CD4-positive, alpha-beta T cell treated with Interleukin-4 for 4 hours (primary cell): ENCODE results near the gene TLNRD1.

ENCODE experiments used
- DNase-seq: peaks from one replicate; pipeline ENCODE4 v3.0.0-alpha.2; 2020

The TLNRD1 gene

DNA sequence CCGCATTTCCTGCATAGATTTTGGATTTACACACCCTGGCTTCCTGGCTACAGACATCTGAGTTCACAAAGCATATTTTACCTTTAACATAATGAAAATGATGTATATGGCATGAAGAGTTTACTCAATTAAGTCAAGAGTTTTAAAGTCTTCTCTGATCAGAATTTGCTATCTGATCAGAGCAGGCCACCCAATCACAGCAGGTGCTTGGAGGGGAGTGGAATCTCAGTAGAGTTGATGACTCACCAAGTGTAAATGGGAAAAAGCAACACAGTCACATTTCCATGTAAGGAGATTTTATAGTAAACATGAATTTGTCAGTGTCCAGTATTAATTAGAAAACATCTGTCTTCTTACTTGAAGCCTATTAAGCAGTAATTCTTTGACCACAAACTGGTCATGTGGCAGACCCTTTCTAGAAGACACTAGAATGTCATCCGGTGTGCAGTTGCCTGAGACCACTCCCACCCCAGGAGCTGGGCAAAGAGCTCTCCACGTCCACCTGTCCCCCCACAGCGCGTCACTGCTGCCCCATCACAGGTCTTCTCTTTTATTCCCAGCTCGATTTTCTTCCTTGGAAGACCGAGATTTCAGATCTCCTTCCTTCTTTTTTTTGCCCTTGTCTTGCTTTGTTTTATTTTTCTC lies 21.9 kb upstream of the TLNRD1 start:
- DNase-seq, result no peak

- DNase-seq, result no peak
These were observed 21.1 kb upstream of the TLNRD1 start for GRCh38 chr15:80979538-80980200.

DNA sequence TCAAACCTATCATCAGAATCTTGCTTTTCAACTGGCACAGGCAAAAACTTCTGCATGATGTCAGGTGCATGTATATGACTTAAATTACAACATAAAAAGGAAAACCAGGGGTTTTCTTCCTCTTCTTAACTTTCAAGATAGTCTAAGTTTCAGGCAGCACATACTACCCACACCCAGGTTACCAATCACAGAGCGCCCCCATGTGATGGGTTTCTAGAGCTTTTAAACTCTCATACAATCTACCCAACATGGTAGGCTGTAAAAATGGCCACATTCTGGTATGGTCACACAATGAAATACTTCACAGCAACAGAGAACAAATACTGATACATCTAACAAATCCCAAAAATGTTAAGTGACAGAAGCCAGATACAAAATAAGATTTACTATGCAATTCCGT lies 18.5 kb upstream of the TLNRD1 start:
- DNase-seq, result no peak

DNA sequence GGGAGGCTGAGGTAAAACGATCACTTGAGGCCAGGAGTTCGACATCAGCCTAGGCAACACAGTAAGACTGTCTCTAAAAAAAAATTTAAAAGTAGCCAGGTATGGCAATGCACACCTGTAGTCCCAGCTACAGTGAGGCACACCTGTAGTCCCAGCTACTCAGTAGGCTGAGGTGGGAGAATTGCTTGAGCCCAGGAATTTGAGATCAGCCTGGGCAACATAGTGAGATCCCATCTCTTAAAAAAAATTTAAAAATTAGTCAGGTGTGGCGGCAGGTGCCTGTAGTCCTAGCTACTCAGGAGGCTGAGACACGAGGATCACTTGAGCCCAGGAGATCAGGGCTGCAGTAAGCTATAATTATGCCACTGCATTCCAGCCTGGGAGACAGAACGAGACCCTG lies 17.9 kb upstream of the TLNRD1 start:
- no peak for DNase-seq

DNA sequence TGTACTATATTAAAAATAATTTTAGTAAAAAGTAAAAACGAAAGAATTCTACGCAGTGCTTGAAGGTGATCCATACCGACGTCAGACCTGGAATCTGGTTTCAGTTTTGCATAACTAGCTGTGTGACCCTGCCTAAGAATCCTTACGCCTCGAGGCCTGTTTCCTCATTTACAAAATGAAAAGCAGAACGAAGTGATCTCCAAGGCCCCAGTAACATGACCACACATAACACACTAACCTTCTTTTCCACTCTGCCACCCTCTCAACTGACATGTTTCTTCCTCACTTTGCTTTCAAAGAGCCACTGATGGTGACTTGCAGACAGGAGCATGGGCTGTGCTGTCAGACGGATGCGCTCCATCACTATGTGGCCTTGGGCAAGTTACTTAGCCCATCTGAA lies 15.9 kb upstream of the TLNRD1 start:
- no peak for DNase-seq

- no peak for DNase-seq
These were observed 14.7 kb upstream of the TLNRD1 start for GRCh38 chr15:80985981-80986380.

- DNase-seq, result no peak
These were observed 14.2 kb upstream of the TLNRD1 start for GRCh38 chr15:80986487-80986886.

GRCh38 chr15:80988148-80988796 lies 12.5 kb upstream of the TLNRD1 start:
- DNase-seq, result no peak

GRCh38 chr15:80989081-80989517 lies 11.6 kb upstream of the TLNRD1 start:
- no peak for DNase-seq

DNA sequence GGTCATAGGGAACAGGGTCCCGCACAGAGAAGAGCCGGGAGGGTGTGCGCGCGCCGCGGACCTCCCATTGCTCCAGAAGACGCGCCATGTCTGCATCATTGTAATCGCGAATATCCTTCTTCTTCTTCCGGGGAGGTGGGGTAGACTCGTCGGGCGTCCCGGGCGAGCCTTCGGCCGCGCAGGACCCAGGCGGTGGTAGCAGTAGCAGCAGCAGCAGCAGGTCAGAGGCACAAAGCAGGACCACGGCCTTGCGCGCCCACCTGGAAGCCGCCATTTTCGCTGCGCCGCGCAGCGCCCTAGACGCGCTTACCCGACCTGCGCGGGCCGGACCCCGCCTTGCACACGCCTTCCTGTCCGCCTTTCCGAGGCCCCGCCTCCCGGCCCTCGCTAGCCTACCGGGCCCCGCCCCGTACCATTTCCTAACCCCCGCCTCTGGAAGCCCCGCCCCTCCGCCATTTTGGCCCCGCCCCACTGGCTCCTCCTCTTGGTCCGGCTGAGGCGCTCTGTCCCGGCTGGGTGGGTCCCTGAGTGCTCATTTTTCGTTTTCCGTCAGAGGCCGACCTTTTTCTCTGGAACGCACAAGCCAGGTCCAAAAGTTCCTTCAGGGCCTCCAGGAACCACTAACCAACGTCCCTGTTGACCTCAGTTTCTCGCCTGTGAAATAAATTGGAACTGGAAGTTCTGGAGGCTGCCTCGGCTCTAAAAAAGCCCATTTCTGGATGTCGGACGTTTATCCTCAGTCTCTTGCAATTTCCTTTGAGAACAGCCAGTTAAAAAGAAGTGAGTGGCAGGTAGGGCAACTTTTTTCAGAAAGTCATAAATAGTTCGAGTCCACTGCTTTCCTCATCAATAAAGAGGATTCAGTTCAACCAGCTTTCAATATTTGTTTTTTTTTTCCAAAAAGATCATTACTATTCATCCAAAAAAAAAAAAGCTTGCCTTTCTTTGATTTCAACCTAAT lies 10.9 kb upstream of the TLNRD1 start, which contains the start of gene MESD:
MESD (minus strand) TSS at position 302 of the 961 bp plus-strand sequence; CDS start at position 274, 28 bp downstream.
- DNase-seq, result peak; percentile 93

GRCh38 chr15:80990955-80991354 lies 9.8 kb upstream of the TLNRD1 start:
- no peak for DNase-seq

DNA sequence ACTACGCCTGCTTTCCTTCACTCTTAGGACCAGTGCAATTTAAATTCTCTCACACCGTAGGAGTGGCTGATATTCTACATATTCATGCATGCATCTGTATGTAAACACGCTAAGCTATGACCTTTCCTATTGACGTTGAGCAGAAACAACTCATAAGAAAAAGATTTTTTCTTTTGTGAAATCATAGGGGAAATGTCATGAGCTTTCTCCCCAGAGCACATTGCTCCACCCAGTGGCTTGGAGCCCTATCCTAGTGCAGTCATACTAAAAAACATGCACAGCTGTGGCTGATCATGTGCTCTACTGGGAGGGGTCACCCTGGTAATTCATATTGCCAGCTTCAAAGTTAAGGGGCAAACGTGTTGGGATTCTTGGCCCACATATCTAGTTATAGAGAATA lies 9.3 kb upstream of the TLNRD1 start:
- peak; percentile 30 for DNase-seq

DNA sequence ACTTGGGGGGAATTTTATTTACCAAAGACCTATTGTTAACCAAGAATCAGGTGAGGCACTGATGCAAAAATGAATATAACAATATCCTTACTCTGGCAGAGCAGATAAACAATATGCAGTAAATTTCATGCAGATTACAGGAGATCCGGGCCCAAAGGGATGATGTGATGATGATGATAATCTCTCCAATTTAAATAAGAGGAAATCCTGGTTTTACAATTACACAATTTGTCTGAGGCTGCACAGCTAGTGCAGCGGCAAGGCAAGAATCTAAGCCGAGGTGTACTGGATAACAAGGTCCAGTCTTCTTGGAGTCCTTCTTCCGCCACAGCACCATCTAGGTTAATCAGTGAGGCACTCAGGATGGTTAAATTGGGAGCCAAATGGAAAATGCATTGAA lies 8.7 kb upstream of the TLNRD1 start:
- DNase-seq, result no peak

DNA sequence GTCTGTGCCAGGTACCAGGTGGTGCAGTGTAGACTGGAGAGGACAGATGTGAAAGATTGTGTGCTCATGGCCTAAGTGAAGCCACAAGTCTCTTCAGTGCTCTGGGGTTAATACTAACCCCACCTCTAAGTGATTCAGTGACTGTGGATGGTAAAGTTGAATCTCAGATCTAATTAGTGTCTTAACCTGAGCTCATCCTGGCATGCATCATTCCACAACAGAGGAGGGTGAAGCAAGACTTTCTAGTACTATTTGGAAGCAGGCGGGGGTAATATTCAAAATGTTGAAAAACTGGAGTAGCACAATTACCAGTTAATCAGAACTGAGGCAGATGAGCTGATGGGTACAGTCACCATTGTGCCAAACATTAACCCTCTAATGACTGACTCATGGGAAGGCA lies 8.3 kb upstream of the TLNRD1 start:
- DNase-seq, result no peak

DNA sequence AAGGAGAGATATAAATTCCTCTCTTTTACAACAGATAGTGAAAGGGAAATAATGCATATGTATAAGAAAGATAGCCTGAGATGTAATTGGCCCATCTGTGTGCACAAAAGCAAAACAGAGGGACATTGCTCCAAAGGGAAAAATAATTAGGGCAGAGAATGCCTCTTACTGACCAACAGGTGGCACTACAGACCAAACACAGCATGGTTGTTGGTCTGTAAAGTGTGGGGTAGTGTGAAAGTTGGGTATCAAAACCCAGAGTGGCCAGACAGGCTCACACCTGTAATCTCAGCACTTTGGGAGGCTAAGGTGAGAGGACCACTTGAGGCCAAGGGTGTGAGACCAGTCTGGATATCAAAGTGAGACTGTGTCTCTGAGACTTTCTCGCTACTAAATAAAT lies 4.5 kb upstream of the TLNRD1 start:
- no peak for DNase-seq

DNA sequence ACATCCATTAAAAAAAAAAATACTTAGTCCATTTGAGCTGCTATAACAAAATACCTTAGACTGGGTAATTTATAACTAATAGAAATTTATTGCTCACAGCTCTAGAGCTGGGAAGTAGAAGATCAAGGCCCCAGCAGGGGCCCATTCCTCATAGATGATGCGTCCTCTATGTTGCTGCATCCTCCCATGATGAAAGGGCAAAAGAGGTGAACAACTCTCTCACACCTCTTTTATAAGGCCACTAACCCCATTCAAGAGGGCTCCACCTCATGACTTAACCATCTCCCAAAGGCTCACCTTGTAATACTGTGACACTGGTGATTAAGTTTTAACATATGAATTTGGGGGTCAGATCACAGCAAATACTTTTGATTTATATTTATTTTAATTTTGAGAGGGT lies 3.0 kb upstream of the TLNRD1 start:
- no peak for DNase-seq

DNA sequence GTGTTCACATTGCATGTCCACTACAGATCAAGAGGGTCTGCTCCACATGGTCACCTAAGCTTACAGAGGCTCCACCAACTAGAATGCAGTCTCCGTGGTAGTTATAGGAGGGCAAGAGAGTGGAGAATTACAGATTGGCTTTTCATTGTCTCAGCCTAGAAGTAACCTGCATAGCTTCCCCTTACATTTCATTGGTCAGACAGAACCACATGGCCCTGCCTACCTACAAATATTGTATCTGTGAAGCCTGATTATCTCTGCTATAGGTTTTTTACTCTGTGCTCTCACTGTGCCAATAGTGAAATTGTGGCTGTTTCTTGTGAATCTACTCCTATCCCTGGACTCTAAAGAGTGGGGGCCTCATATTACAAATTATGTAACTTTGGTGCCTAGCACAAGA lies 2.5 kb upstream of the TLNRD1 start:
- no peak for DNase-seq

GRCh38 chr15:80999623-81000036 lies 1.1 kb upstream of the TLNRD1 start:
- DNase-seq, result peak; percentile 68

GRCh38 chr15:81000144-81000623 lies 539 bp upstream of the TLNRD1 start:
- no peak for DNase-seq

DNA sequence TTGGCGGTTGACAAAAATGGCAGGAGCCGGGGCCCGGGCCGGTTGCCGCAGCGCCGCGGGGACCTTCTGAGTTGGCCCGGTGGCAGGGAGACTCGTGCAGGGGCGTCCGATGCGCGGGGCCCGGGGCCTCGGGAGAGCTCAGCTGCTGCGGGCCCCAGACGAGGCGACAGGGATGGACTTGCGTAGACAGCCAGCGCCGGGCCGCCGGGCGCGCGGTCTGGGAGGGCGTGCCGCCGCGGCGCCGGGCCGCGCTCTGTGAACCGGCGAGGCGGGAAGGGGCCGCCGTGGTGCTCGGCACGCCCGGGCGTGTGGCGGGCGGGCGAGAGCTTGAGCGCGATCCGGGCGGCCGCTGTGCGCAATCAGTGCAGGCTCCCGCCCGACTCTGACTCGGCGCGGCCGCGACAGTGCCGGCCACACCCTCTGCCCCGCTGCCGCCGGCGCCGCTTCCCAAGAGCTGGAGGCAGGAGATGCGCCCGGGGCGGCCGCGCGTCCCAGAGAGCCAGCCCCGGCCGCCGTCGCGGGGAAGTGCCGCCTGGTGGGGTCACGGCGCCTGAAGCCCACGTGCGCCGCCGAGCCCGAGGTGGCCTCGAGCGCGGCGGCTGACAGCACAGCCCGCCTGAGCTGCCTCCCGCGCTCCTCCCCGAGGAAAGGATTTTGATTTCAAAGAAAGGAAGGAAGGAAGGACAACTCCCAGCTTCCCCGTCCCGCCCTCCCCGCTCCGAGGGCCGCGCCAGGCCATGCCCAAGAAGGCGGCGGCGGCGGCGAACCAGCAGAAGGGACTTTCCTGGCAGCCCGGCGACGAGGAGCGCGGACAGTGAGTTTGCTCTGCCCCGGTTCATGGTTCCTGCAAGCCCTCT lies 657 bp downstream of the TLNRD1 start:
- peak; percentile 53 for DNase-seq

- no peak for DNase-seq
These were observed 1.2 kb downstream of the TLNRD1 start for GRCh38 chr15:81002009-81002330.
